ENCODE results near the gene DAPK2. TPM values are rescaled to one million over a fixed set of nuclear protein-coding genes. Genes with fewer than 3 reads are reported as not detected.

The DAPK2 gene
- total and polyA plus RNA-seq, 7 experiments from 2014 or later = 0.46 to 9.3 (median 4.2) TPM; not detected in 3

- H3K4me3 Mint-ChIP-seq = no peak overlapping the region
- Histone ChIP-seq H3K4me3 (ENCODE audit: low read length) (no peak overlapping the region), H3K4me1 (ENCODE audit: control insufficient read depth in 2 of 2, insufficient read depth in 2 of 2, low read length in 2 of 2) (peaks cover 19 to 20% of the 10 kb centered on the region in 2 donors), H3K27ac (ENCODE audit: low read depth, low read length) (no peak overlapping the region), H3K27me3 (ENCODE audit: control insufficient read depth in 2 of 2, insufficient read depth in 2 of 2, low read length in 2 of 2) (no peaks in the 10 kb centered on the region), H3K36me3 (ENCODE audit: control insufficient read depth in 2 of 3, insufficient read depth in 3 of 3, low read length in 3 of 3) (no peaks in the 10 kb centered on the region), H3K9me3 (ENCODE audit: control insufficient read depth in 2 of 3, low read length in 3 of 3) (no peaks in the 10 kb centered on the region)
- peaks cover 0 to 3% (median 0%) of the 10 kb centered on the region in 5 donors for H3K27me3 Mint-ChIP-seq
- H3K27ac Mint-ChIP-seq = no peak overlapping the region
- peaks cover 15 to 44% (median 29%) of the 10 kb centered on the region in 7 donors for H3K4me1 Mint-ChIP-seq
- peaks cover 0 to 2% (median 0%) of the 10 kb centered on the region in 5 donors for H3K36me3 Mint-ChIP-seq
- ChIA-PET POLR2A (no interaction called here), CTCF (no interaction called here)
- ATAC-seq (no peak), DNase-seq (no peak)
- H3K9me3 Mint-ChIP-seq = no peaks in the 10 kb centered on the region
- intact Hi-C loops (cut with micrococcal nuclease) = no loop called here
Observed at GRCh38 chr15:63909819-63910437, 136.4 kb downstream of the DAPK2 start.

GRCh38 chr15:63908991-63909390 lies 137.3 kb downstream of the DAPK2 start:
- no peak for ATAC-seq
- DNase-seq = no peak
- Histone ChIP-seq H3K4me3 (ENCODE audit: low read length) (no peak overlapping the region), H3K27ac (ENCODE audit: low read depth, low read length) (no peak overlapping the region), H3K27me3 (ENCODE audit: control insufficient read depth in 2 of 2, insufficient read depth in 2 of 2, low read length in 2 of 2) (no peaks in the 10 kb centered on the region), H3K36me3 (ENCODE audit: control insufficient read depth in 2 of 3, insufficient read depth in 3 of 3, low read length in 3 of 3) (no peaks in the 10 kb centered on the region), H3K4me1 (ENCODE audit: control insufficient read depth in 2 of 2, insufficient read depth in 2 of 2, low read length in 2 of 2) (peaks cover 19 to 20% of the 10 kb centered on the region in 2 donors), H3K9me3 (ENCODE audit: control insufficient read depth in 2 of 3, low read length in 3 of 3) (no peaks in the 10 kb centered on the region)
- ChIA-PET CTCF (no interaction called here), POLR2A (no interaction called here)
- H3K4me3 Mint-ChIP-seq = no peak overlapping the region
- no peak overlapping the region for H3K27ac Mint-ChIP-seq
- H3K9me3 Mint-ChIP-seq = no peaks in the 10 kb centered on the region
- no peaks in the 10 kb centered on the region for H3K27me3 Mint-ChIP-seq
- intact Hi-C loops (cut with micrococcal nuclease) = no loop called here
- peaks cover 15 to 53% (median 32%) of the 10 kb centered on the region in 7 donors for H3K4me1 Mint-ChIP-seq
- H3K36me3 Mint-ChIP-seq = peaks cover 0 to 2% (median 0%) of the 10 kb centered on the region in 5 donors

- Histone ChIP-seq H3K27me3 (ENCODE audit: control insufficient read depth in 2 of 2, insufficient read depth in 2 of 2, low read length in 2 of 2) (no peaks in the 10 kb centered on the region), H3K9me3 (ENCODE audit: control insufficient read depth in 2 of 3, low read length in 3 of 3) (no peaks in the 10 kb centered on the region), H3K27ac (ENCODE audit: low read depth, low read length) (no peak overlapping the region), H3K4me3 (ENCODE audit: low read length) (no peak overlapping the region), H3K36me3 (ENCODE audit: control insufficient read depth in 2 of 3, insufficient read depth in 3 of 3, low read length in 3 of 3) (no peaks in the 10 kb centered on the region), H3K4me1 (ENCODE audit: control insufficient read depth in 2 of 2, insufficient read depth in 2 of 2, low read length in 2 of 2) (peaks cover 19 to 20% of the 10 kb centered on the region in 2 donors)
- intact Hi-C loops (cut with micrococcal nuclease) = no loop called here
- Mint-ChIP-seq H3K4me1 (peaks cover 15 to 55% (median 32%) of the 10 kb centered on the region in 7 donors), H3K4me3 (peak overlapping the region in 1 of 10 donors; percentile 59), H3K27me3 (no peaks in the 10 kb centered on the region), H3K27ac (peak overlapping the region in 2 of 9 donors; percentile 25 to 76), H3K9me3 (no peaks in the 10 kb centered on the region), H3K36me3 (peaks cover 0 to 2% (median 0%) of the 10 kb centered on the region in 5 donors)
- ChIA-PET POLR2A (no interaction called here), CTCF (no interaction called here)
- DNase-seq (no peak), ATAC-seq (no peak)
Observed at GRCh38 chr15:63908281-63908680, 138.0 kb downstream of the DAPK2 start.

- no peak overlapping the region for H3K4me3 ChIP-seq (ENCODE audit: low read length)
- Mint-ChIP-seq H3K4me1 (peaks cover 15 to 54% (median 31%) of the 10 kb centered on the region in 7 donors), H3K36me3 (peaks cover 0 to 2% (median 0%) of the 10 kb centered on the region in 5 donors), H3K27ac (peak overlapping the region in 5 of 9 donors; percentile 21 to 94 (median 38)), H3K27me3 (no peaks in the 10 kb centered on the region), H3K9me3 (no peaks in the 10 kb centered on the region), H3K4me3 (no peak overlapping the region)
- no peak overlapping the region for H3K27ac ChIP-seq (ENCODE audit: low read depth, low read length)
- H3K36me3 ChIP-seq (ENCODE audit: control insufficient read depth in 2 of 3, insufficient read depth in 3 of 3, low read length in 3 of 3) = no peaks in the 10 kb centered on the region
- POLR2A ChIA-PET = no interaction called here
- CTCF ChIA-PET = interaction anchor here (0.7 kb wide), 1 partner anchor 161 kb away, joined by 3 read pairs; no protein-coding TSS in a partner anchor
- ATAC-seq = no peak
- intact Hi-C loops (cut with micrococcal nuclease) = no loop called here
- no peak for DNase-seq
- peaks cover 19 to 20% of the 10 kb centered on the region in 2 donors for H3K4me1 ChIP-seq (ENCODE audit: control insufficient read depth in 2 of 2, insufficient read depth in 2 of 2, low read length in 2 of 2)
- H3K9me3 ChIP-seq (ENCODE audit: control insufficient read depth in 2 of 3, low read length in 3 of 3) = no peaks in the 10 kb centered on the region
- H3K27me3 ChIP-seq (ENCODE audit: control insufficient read depth in 2 of 2, insufficient read depth in 2 of 2, low read length in 2 of 2) = no peaks in the 10 kb centered on the region
Observed at GRCh38 chr15:63907521-63907920, 138.8 kb downstream of the DAPK2 start.

GRCh38 chr15:63906266-63906584 lies 140.1 kb downstream of the DAPK2 start:
- Mint-ChIP-seq H3K4me1 (peaks cover 17 to 49% (median 35%) of the 10 kb centered on the region in 7 donors), H3K36me3 (peaks cover 0 to 2% (median 0%) of the 10 kb centered on the region in 5 donors), H3K4me3 (peak overlapping the region; percentile 8 to 66 (median 57)), H3K27me3 (no peaks in the 10 kb centered on the region), H3K9me3 (no peaks in the 10 kb centered on the region), H3K27ac (peak overlapping the region; percentile 81 to 96 (median 93))
- POLR2A ChIA-PET = no interaction called here
- ATAC-seq (peak; percentile 57), DNase-seq (no peak)
- no peaks in the 10 kb centered on the region for H3K36me3 ChIP-seq (ENCODE audit: control insufficient read depth in 2 of 3, insufficient read depth in 3 of 3, low read length in 3 of 3)
- H3K9me3 ChIP-seq (ENCODE audit: control insufficient read depth in 2 of 3, low read length in 3 of 3) = no peaks in the 10 kb centered on the region
- peak overlapping the region; percentile 58 for H3K27ac ChIP-seq (ENCODE audit: low read depth, low read length)
- H3K4me1 ChIP-seq (ENCODE audit: control insufficient read depth in 2 of 2, insufficient read depth in 2 of 2, low read length in 2 of 2) = peaks cover 17 to 19% of the 10 kb centered on the region in 2 donors
- CTCF ChIA-PET = interaction anchor here (0.8 to 1.3 kb wide), 4 partner anchors 15 to 104 kb away, joined by 3 to 5 read pairs (median 4); no protein-coding TSS in a partner anchor
- intact Hi-C loops (cut with micrococcal nuclease) = no loop called here
- no peaks in the 10 kb centered on the region for H3K27me3 ChIP-seq (ENCODE audit: control insufficient read depth in 2 of 2, insufficient read depth in 2 of 2, low read length in 2 of 2)
- H3K4me3 ChIP-seq (ENCODE audit: low read length) = no peak overlapping the region

GRCh38 chr15:63905558-63906265 lies 140.6 kb downstream of the DAPK2 start:
- Histone ChIP-seq H3K4me3 (ENCODE audit: low read length) (no peak overlapping the region), H3K4me1 (ENCODE audit: control insufficient read depth in 2 of 2, insufficient read depth in 2 of 2, low read length in 2 of 2) (peaks cover 17 to 19% of the 10 kb centered on the region in 2 donors), H3K36me3 (ENCODE audit: control insufficient read depth in 2 of 3, insufficient read depth in 3 of 3, low read length in 3 of 3) (no peaks in the 10 kb centered on the region), H3K27ac (ENCODE audit: low read depth, low read length) (peak overlapping the region; percentile 58), H3K9me3 (ENCODE audit: control insufficient read depth in 2 of 3, low read length in 3 of 3) (no peaks in the 10 kb centered on the region), H3K27me3 (ENCODE audit: control insufficient read depth in 2 of 2, insufficient read depth in 2 of 2, low read length in 2 of 2) (no peaks in the 10 kb centered on the region)
- Mint-ChIP-seq H3K4me3 (peak overlapping the region; percentile 8 to 66 (median 52)), H3K36me3 (peaks cover 0 to 2% (median 0%) of the 10 kb centered on the region in 5 donors), H3K27me3 (no peaks in the 10 kb centered on the region), H3K4me1 (peaks cover 17 to 52% (median 35%) of the 10 kb centered on the region in 7 donors), H3K9me3 (no peaks in the 10 kb centered on the region), H3K27ac (peak overlapping the region; percentile 81 to 96 (median 93))
- CTCF ChIA-PET = interaction anchor here (1.0 to 1.5 kb wide), 4 partner anchors 13 to 40 kb away, joined by 3 to 7 read pairs (median 4); no protein-coding TSS in a partner anchor
- ATAC-seq (peak; percentile 82), DNase-seq (peak in 5 of 9 donors; percentile 30 to 48 (median 39))
- intact Hi-C loops (cut with micrococcal nuclease) = no loop called here
- POLR2A ChIA-PET = interaction anchor here (1.7 kb wide), 1 partner anchor 13 kb away, joined by 5 read pairs; no protein-coding TSS in a partner anchor

Measured in naive thymus-derived CD4-positive, alpha-beta T cell (primary cell).